Measurements from ENCODE around the gene CCDC175.

The CCDC175 gene

GRCh38 chr14:59481871-59482540 lies 94.6 kb downstream of the CCDC175 start:
- no peak for DNase-seq

GRCh38 chr14:59481407-59481806 lies 95.2 kb downstream of the CCDC175 start:
- no peak for DNase-seq

- DNase-seq, result no peak
Observed at GRCh38 chr14:59480166-59480565, 96.4 kb downstream of the CCDC175 start.

- no peak for DNase-seq
Observed at GRCh38 chr14:59478540-59478939, 98.1 kb downstream of the CCDC175 start.

- no peak for DNase-seq
Observed at GRCh38 chr14:59475709-59476108, 100.9 kb downstream of the CCDC175 start.

GRCh38 chr14:59474172-59474571 lies 102.4 kb downstream of the CCDC175 start:
- no peak for DNase-seq

GRCh38 chr14:59465316-59466135 lies 111.1 kb downstream of the CCDC175 start, which contains the start of gene GPR135:
TSS of gene GPR135 (minus strand) at chr14:59465380. CDS start at chr14:59465226, 154 bp downstream.
- no peak for DNase-seq

GRCh38 chr14:59464486-59465315 lies 111.9 kb downstream of the CCDC175 start:
- DNase-seq, result no peak

GRCh38 chr14:59463787-59464485 lies 112.7 kb downstream of the CCDC175 start:
- DNase-seq, result no peak

GRCh38 chr14:59461891-59462290 lies 114.7 kb downstream of the CCDC175 start:
- DNase-seq, result no peak

GRCh38 chr14:59460378-59460777 lies 116.2 kb downstream of the CCDC175 start:
- DNase-seq, result no peak

- no peak for DNase-seq
Observed at GRCh38 chr14:59458486-59458885, 118.1 kb downstream of the CCDC175 start.

GRCh38 chr14:59455411-59455810 lies 121.2 kb downstream of the CCDC175 start:
- DNase-seq, result no peak
